D341Med (cell line): Measurements from ENCODE around the gene SPAAR.

ENCODE experiments used
- DNase-seq: peaks from one replicate; pipeline ENCODE4 v3.0.0; 2012; ENCODE audit warnings: low spot score

The SPAAR gene

DNA sequence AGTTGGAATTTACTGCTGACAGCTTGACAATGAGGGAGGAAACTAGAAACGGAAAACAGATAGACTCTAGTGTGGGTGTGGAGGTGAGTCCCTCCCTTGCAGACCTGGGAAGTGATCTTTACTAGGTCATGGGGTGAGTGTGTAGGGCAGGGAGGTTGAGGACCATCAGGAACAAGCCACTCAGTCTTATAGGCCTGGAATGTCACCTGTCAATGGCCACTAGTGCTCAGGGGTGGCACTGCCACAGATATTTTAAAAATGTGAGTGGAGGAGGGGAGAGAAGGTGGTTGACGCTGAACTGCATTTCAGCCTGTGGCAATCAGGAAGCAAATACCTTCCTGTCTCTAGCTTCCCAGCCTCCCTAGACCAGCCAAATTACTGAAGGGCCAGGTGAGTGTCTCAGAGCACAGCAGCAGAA, 39.6 kb downstream of the SPAAR start:
- DNase-seq: no peak

DNA sequence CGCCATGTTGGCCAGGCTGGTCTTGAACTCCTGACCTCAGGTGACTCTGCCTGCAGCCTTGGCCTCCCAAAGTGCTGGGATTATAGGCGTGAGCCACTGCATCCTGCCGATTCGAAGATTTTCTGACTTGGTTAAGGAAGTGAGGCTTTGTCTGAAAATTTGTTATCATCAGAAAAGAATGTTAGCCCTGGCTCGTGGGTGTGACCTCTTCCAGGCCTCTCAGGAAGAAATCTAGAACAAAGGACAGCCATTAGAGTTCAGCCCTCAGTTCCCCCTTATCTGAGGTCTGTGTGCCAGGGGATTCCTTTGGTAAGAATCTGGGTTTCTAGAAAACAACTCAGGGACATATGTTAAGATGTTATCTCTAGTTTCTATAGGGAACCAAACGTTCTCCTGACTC, 42.4 kb downstream of the SPAAR start:
- DNase-seq: no peak

DNA sequence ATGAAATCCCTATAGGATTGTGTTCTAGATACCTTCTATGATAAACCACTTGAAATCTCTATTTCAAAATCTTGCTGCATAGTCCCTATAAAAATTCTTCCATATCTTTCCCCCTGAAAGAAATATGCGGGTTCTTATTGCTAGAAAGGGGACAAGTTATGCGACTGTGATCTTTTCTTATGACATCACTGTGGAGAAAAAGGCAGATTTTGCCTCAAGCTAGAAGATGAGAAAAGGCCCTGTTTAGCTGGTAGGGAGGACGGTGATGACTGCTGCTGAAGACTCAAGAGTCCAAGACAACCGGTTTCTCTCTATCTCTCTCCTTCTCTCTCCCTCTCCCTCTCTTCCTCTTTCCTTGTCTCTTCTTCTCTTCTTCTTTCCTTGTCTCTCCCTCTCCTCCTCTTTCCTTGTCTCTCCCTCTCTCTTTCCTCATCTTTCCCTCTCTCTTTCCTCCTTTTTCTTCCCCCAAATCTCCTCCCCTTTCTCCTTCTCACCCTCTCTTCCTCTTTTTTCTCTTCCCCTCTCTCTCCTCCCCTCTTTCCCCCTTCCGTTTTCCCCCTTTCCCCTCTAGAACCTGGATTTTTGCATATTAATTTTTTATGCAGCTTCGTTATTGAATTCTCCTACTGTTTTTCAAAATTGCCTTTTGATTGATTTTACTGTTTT, 43.4 kb downstream of the SPAAR start:
- DNase-seq: no peak

DNA sequence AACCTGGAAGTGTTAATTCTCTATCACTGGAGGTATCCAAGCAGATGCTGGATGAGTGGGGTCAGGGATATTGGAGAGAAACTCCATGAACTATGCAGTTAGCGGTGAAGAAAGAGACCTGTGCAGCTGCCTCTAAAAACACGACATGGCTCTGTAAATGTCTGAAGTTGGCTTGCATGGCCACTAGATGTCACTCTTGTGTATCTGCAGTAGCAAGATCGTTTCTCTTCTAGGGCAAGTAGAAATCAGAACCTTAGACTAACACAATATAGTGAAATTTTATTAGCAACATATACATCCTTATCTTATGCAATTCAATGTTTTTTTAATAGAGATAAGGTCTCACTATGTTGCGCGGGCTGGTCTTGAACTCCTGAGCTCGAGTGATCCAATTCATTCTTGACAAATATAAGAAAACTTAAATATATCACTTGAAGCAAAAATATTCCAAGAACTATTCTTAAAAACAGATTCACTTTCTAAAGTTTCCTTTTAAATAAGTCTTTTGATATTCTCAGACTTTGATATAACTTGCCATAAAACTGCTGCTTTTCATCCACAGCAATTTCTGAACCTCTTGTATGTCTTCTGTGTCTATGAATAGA, 45.8 kb downstream of the SPAAR start:
- DNase-seq: peak; percentile 70

DNA sequence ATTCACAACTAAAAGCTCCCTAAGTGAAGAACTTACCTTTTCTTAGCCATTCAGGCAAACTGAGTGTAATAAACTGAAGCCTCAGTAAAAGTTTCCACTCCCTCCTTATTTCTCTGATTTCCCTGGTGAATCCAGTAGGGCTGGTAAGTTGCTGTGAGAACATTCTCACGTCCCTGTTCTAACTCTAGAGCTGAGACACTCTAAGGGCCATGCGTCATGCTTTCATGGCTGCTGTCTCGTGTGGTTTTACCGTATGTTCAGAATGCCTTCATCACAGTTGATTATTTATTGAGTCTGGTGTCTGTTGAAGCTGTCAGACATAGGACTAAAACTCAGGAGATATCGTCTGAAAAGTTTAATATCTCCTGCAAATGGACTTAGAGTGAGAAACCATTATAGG, 47.4 kb downstream of the SPAAR start:
- DNase-seq: no peak

DNA sequence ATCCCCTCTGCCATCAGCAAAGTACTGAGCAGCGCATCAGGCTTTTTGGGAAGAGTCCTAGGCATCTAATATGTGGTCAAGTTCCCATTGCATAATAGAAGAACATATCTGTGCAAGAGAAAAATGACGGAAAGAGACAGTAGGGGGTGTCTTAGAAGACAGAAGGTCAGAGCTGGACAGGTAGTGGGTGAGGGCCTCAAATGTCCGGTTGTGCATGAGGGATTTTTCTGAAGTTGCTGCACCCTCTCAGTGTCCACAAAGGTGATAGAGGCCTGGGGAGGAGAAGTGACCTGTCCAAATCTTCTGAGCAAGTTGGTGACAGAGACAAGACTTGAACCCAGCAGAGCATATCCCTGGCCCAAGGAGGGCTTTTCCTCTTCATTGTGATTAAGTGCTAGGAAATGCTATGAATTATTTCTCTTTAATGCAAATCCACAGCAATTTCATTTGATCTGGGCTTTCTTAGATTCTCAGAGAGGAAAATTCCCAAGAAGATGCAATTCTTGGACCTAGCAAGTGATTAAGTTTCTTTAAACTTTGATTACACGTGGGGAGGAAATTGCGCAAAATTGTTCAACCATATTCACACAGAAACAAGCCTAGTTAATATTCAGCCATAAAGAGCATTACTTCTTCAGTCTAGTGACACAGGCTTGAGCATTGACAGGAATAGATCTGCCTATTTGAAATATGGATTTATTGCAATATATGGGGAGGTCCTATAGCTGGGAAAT, 49.0 kb downstream of the SPAAR start, which contains the start of gene OR2S2:
TSS of gene OR2S2 (minus strand) at position 51 of the 734 bp plus-strand sequence. CDS start 56 bp downstream, outside the sequence.
- DNase-seq: no peak

DNA sequence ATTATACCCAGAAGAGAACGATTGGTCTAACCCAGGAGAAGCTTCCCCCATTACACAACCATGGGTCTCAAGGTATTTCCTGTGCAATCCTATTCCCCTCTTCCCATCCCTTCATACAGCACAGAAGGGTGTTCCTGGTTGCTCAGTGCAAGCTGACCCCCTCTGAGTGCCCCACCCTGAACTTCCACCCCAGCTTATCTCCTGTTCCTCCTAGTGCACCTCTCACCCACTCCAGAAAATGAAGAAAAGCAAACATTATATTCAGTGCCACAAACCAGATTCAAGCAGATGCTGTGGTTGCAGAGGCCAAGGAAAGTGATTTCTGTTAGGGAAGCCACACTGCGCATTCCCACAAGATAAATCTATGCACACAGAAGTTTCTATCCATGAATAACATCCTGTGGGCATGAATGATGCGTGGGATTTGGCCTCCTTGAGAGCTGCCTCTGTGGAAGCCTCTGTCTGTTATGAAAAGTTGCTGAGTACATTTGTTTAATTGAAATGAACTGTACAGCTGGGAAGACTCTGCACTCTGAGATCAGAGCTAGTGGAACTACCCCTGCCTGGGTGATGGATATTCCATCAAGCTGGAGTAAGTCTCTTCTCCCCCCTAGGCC, 50.9 kb downstream of the SPAAR start:
- no peak for DNase-seq
